CD4-positive, alpha-beta T cell (primary cell): Measurements from ENCODE around the gene FAM187B. TPM values are rescaled to one million over a fixed set of nuclear protein-coding genes. Genes with fewer than 3 reads are reported as not detected.

Experiments
- ATAC-seq: fragments of 200-7000 bp; cut with Tn5 transposase; one replicate; pipeline ENCODE4 v1.10.0; 2022; ENCODE audit warnings: mild to moderate bottlenecking; ENCODE audit not compliant: poor library complexity
- CTCF ChIA-PET: fragments of 350-600 bp; sonication (Branson Sonifier 250); formaldehyde crosslinking; loops from one replicate; lab custom pipeline; 2021; ENCODE audit warnings: antibody characterized with exemption, inconsistent platforms; lab: Charles Lee
- POLR2A ChIA-PET: fragments of 350-600 bp; sonication (Branson Sonifier 250); formaldehyde crosslinking; loops from one replicate; lab custom pipeline; 2021; ENCODE audit warnings: antibody characterized with exemption, inconsistent platforms; lab: Charles Lee
- DNase-seq, 14 experiments: peaks; one replicate each; pipeline ENCODE4 v3.0.0-alpha.2; 2013 to 2020; ENCODE audit warnings: mixed read lengths in 2 of 14
- H3K27ac ChIP-seq, 2 donors: one replicate each; pipeline versions ENCODE4 v1.5.1 to v1.7.0; 2013; ENCODE audit warnings: low read length in 2 of 2, low read depth in 1 of 2, mild to moderate bottlenecking in 1 of 2
- H3K27me3 ChIP-seq, 2 experiments: 1 replicate in 1 of 2; 2 replicates in 1 of 2; pipeline versions ENCODE4 v1.6.1 to v1.7.0; 2013; ENCODE audit warnings: low read length in 2 of 2, control low read depth in 1 of 2, mild to moderate bottlenecking in 1 of 2, moderate library complexity in 1 of 2; ENCODE audit not compliant: insufficient read depth in 2 of 2, control insufficient read depth in 1 of 2
- H3K36me3 ChIP-seq: one replicate; pipeline ENCODE4 v1.6.1; 2013; ENCODE audit warnings: low read length, control low read depth; ENCODE audit not compliant: insufficient read depth
- H3K4me1 ChIP-seq: one replicate; pipeline ENCODE4 v1.6.1; 2013; ENCODE audit warnings: low read length, control low read depth; ENCODE audit not compliant: insufficient read depth
- H3K4me3 ChIP-seq: one replicate; pipeline ENCODE4 v1.5.1; 2013; ENCODE audit warnings: mild to moderate bottlenecking, low read length, moderate library complexity
- H3K9me3 ChIP-seq, 2 experiments: 1 replicate in 1 of 2; 2 replicates in 1 of 2; pipeline versions ENCODE4 v1.6.1 to v1.7.0; 2013; ENCODE audit warnings: low read length in 2 of 2, mild to moderate bottlenecking in 2 of 2, control low read depth in 1 of 2, moderate library complexity in 1 of 2; ENCODE audit not compliant: control insufficient read depth in 1 of 2, insufficient read depth in 1 of 2
- H3K27ac Mint-ChIP-seq: one replicate; pipeline ENCODE4 v1.8.0; 2020; ENCODE audit warnings: mixed read lengths
- H3K27me3 Mint-ChIP-seq: one replicate; pipeline ENCODE4 v1.8.0; 2021; ENCODE audit warnings: mixed read lengths
- H3K36me3 Mint-ChIP-seq: one replicate; pipeline ENCODE4 v1.8.0; 2021; ENCODE audit warnings: low read depth, mixed read lengths
- H3K4me1 Mint-ChIP-seq: one replicate; pipeline ENCODE4 v1.8.0; 2021; ENCODE audit warnings: low read depth, mixed read lengths
- H3K4me3 Mint-ChIP-seq: one replicate; pipeline ENCODE4 v1.8.0; 2020; ENCODE audit warnings: mild to moderate bottlenecking, mixed read lengths
- H3K9me3 Mint-ChIP-seq: one replicate; pipeline ENCODE4 v1.8.0; 2020; ENCODE audit warnings: mixed read lengths
- intact Hi-C, 2 experiments: fragments of 100-400 bp; cut with DNase I in 1 of 2; cut with micrococcal nuclease in 1 of 2; formaldehyde crosslinking; loops; one replicate each; pipeline versions ENCODE4 v1.15.1 to v1.9.0; 2023 to 2025; cut with DNase I, micrococcal nuclease
- total RNA-seq, 174 experiments: library from RNA in 2 of 174; stranded (reverse) in 2 of 174; gene quantifications; one replicate each; pipeline ENCODE4 v1.2.3 and lab custom pipeline; 2021 to 2026
- TF ChIP-seq, protein P1 (sequence below): fragments of 200-600 bp; IDR thresholded peaks from one replicate; pipeline ENCODE4 v1.8.0; 2022; ENCODE audit warnings: antibody characterized with exemption, mild to moderate bottlenecking

Gene FAM187B
- total RNA-seq, 2 experiments from 2014 or later = not detected

DNA sequence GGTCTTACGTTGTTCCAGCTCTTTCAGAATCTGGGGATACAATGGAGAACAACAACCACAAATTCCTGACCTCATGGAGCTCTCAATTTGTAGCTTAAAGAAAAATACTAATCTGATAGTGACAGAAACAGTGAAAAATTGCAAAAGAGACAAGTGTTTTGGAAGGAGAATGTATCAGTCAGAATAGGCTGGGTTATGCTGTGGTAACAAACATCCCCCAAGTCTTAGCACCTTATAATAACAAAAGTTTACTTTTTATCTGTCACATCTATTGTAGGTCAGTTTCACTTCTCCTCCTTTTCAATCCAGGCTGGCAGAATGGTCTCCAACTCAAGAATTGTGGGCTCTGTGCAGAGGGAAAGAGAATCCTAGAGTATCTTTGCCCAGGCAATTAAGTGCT lies 9.5 kb downstream of the FAM187B start:
- intact Hi-C loops = loop anchor here (5.0 to 10.0 kb wide), 2 partner anchors 46 to 48 kb away; partner anchors contain the start of gene USF2 (in 2 of the 2)
- no peak overlapping the region for H3K27ac ChIP-seq
- Mint-ChIP-seq H3K4me3 (no peak overlapping the region), H3K27me3 (no peaks in the 10 kb centered on the region), H3K36me3 (no peaks in the 10 kb centered on the region), H3K4me1 (peaks cover 53% of the 10 kb centered on the region), H3K27ac (peak overlapping the region; percentile 0), H3K9me3 (peaks cover 3% of the 10 kb centered on the region)
- H3K4me1 ChIP-seq = peaks cover 61% of the 10 kb centered on the region
- DNase-seq = no peak
- CTCF ChIA-PET = no interaction called here
- peaks cover 0 to 13% of the 10 kb centered on the region in 2 experiments for H3K9me3 ChIP-seq
- TF ChIP-seq, protein P1, sequence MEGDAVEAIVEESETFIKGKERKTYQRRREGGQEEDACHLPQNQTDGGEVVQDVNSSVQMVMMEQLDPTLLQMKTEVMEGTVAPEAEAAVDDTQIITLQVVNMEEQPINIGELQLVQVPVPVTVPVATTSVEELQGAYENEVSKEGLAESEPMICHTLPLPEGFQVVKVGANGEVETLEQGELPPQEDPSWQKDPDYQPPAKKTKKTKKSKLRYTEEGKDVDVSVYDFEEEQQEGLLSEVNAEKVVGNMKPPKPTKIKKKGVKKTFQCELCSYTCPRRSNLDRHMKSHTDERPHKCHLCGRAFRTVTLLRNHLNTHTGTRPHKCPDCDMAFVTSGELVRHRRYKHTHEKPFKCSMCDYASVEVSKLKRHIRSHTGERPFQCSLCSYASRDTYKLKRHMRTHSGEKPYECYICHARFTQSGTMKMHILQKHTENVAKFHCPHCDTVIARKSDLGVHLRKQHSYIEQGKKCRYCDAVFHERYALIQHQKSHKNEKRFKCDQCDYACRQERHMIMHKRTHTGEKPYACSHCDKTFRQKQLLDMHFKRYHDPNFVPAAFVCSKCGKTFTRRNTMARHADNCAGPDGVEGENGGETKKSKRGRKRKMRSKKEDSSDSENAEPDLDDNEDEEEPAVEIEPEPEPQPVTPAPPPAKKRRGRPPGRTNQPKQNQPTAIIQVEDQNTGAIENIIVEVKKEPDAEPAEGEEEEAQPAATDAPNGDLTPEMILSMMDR = no peak
- H3K27me3 ChIP-seq = no peaks in the 10 kb centered on the region
- no peak for ATAC-seq
- H3K36me3 ChIP-seq = no peaks in the 10 kb centered on the region
- no peak overlapping the region for H3K4me3 ChIP-seq
- POLR2A ChIA-PET = interaction anchor here (1.9 to 5.7 kb wide), 2 partner anchors 13 to 65 kb away, joined by 5 to 36 read pairs; no protein-coding TSS in a partner anchor

DNA sequence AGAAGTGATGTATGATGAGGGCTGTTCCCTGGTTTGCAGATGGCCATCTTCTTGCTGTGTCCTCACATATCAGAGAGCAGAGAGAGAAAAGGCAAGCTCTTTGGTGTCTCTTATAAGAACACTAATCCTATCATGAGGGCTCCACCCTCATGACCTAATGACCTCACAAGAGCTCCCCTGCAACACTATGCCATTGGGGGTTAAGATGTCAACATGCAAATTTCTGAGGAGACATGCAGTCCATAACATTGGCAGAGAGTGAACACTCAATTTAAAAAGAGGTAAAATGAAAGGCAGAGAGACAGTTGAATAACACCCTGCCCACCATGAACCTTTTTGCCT lies 10.9 kb downstream of the FAM187B start:
- Histone ChIP-seq H3K4me1 (peaks cover 65% of the 10 kb centered on the region), H3K27me3 (no peaks in the 10 kb centered on the region), H3K27ac (no peak overlapping the region), H3K9me3 (peaks cover 0 to 7% of the 10 kb centered on the region in 2 experiments), H3K4me3 (no peak overlapping the region), H3K36me3 (no peaks in the 10 kb centered on the region)
- H3K9me3 Mint-ChIP-seq = peaks cover 3% of the 10 kb centered on the region
- no peaks in the 10 kb centered on the region for H3K27me3 Mint-ChIP-seq
- H3K4me1 Mint-ChIP-seq = peaks cover 55% of the 10 kb centered on the region
- ChIA-PET POLR2A (interaction anchor here (1.2 to 5.7 kb wide), 5 partner anchors 11 to 76 kb away, joined by 3 to 36 read pairs (median 5); partner anchors contain the start of gene FXYD7), CTCF (interaction anchor here (0.8 to 3.6 kb wide), 4 partner anchors 19 to 64 kb away, joined by 3 to 13 read pairs (median 3); no protein-coding TSS in a partner anchor)
- ATAC-seq (no peak), DNase-seq (no peak)
- intact Hi-C loops = loop anchor here (1.0 to 10.0 kb wide), 4 partner anchors 47 to 150 kb away; partner anchors contain the start of genes USF2 (in 2 of the 2) and FXYD5 (in 1 of the 2)
- H3K27ac Mint-ChIP-seq = peak overlapping the region; percentile 58
- H3K4me3 Mint-ChIP-seq = no peak overlapping the region
- TF ChIP-seq, protein P1 = no peak
- no peaks in the 10 kb centered on the region for H3K36me3 Mint-ChIP-seq

DNA sequence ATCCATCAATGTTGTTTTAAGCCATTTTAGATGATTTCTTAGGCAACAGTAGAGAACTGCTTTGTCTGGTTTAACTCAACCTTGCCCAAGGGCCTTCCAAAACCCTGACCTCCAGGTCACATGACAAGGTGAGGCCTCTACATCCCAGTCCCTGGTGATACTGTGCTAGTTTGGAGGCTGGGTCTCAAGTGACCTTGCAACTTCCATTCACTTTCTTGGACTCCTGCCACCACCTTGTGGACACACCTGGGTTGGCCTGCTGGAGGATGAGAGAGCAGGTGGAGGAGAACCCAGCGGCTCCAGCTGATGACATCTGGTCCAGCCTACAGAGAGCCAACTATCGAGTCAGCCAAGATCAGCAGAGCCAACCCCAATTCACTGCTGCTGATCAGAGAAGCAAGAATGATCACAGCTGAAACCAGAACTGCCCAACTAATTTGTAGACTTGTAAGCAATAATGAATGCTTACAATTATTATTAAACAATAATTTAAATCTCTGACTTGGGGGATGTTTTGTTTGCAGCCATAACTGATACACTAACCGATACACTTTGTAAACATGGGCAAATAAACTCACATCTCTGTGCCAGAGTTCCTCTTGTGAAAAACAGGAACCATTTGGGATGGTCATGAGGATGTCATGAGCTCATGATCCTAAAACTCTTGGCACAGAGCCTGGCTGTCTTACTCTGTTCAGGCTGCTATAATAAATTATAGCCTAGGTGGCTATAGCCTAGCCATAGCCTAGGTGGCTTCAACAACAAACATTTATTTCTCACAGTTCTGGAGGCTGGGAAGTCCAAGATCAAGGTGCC lies 11.5 kb downstream of the FAM187B start:
- H3K27me3 Mint-ChIP-seq = no peaks in the 10 kb centered on the region
- ATAC-seq (no peak), DNase-seq (peak in 13 of 14 experiments; percentile 29 to 78 (median 42))
- H3K4me1 Mint-ChIP-seq = peaks cover 61% of the 10 kb centered on the region
- H3K36me3 ChIP-seq = no peaks in the 10 kb centered on the region
- H3K4me3 Mint-ChIP-seq = no peak overlapping the region
- H3K9me3 ChIP-seq = peaks cover 0 to 6% of the 10 kb centered on the region in 2 experiments
- no peaks in the 10 kb centered on the region for H3K27me3 ChIP-seq
- no peaks in the 10 kb centered on the region for H3K36me3 Mint-ChIP-seq
- H3K4me3 ChIP-seq = no peak overlapping the region
- TF ChIP-seq, protein P1 = peak; percentile 33
- H3K9me3 Mint-ChIP-seq = peaks cover 3% of the 10 kb centered on the region
- intact Hi-C loops = loop anchor here (1.0 to 10.0 kb wide), 5 partner anchors 48 to 150 kb away; partner anchors contain the start of genes USF2 (in 2 of the 2) and FXYD5 (in 1 of the 2)
- H3K4me1 ChIP-seq = peaks cover 65% of the 10 kb centered on the region
- H3K27ac ChIP-seq = peak overlapping the region in 1 of 2 donors; percentile 9
- CTCF ChIA-PET = interaction anchor here (0.8 to 3.6 kb wide), 6 partner anchors 11 to 71 kb away, joined by 3 to 13 read pairs (median 3); no protein-coding TSS in a partner anchor
- POLR2A ChIA-PET = interaction anchor here (0.9 to 5.7 kb wide), 8 partner anchors 11 to 75 kb away, joined by 3 to 36 read pairs (median 4); partner anchors contain the start of genes FXYD5 and FXYD7
- H3K27ac Mint-ChIP-seq = peak overlapping the region; percentile 99
